ENCODE measurements around the gene PAGE2.
"Not testable (repeated sequence)": the region's sequence is repeated elsewhere in the genome, so short reads cannot be mapped to it uniquely, and the experiment has no call there.

PAGE2 gene

DNA sequence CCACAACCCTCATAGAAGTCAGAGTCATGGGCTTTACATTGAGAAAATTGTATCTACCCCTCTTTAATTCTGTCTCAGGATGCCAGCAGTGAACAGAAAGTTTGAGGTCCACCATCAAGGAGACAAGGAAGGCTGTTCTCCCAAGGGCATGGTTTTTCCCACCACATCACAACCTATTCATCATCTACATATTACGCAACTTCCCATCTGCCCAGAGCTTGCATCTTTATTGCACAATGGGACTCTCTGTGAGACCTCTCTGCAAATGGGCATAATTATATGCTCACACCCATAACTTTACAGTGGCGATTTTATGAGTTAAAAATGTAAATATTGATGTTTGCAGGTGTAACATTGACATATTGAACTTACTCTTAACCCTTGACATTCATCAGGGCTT, 38.9 kb downstream of the PAGE2 start:
- DNase-seq, result no peak

DNA sequence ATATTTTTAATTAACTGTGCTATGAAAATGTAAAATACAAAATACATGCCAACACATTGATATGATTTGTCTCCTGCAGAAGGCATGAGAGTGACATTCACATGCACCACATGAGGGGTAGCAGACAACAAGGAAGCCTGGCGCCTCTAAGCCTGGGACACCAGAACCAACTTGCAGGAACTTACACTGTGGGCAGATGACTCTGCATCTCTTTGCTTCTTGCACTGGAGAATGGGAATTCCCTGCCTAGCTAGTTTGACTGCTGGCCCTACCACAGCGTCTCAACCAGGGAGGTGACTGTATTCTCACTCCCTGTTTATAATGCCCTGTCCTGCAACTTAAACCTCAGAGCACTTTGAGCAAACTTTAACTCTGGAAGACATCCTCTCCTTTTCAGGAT, 40.5 kb downstream of the PAGE2 start:
- no peak for DNase-seq

DNA sequence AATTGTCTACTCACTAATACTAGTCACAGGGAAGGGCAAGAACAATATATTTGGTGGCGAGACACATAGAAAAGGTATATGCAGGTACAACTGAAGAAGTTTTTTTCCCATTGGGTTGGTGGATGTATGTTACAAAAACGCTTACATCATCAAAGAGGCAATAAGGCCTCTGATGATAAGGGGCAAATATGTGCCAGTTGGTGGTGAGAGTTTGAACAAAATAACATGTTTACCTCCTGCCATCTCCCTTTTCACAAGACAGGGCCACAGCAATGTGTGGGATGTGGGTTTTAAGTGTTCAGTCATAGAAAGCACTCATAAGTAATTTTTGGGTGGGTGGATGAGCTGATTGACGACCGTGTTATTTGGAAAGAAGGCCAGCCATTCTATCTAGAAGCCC, 41.7 kb downstream of the PAGE2 start:
- no peak for DNase-seq

DNA sequence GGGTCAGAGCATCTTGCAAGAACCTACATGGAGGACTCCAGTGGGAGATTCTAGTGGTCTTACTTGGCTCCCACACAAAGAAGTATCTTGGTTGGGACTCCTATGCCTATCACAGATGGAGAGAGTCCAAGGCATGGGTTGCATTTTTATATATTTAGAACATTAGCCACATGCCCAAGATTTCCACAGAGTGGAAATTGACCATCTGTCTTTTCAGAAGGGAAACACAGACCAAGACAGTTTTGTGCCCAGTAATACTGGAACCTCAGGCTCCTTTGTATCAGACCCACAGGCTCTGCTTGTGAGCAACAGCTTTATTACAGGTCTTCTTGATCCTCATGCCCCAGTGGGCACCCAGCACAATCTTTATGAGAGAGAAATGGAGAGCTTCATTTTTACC, 43.6 kb downstream of the PAGE2 start:
- DNase-seq, result no peak

DNA sequence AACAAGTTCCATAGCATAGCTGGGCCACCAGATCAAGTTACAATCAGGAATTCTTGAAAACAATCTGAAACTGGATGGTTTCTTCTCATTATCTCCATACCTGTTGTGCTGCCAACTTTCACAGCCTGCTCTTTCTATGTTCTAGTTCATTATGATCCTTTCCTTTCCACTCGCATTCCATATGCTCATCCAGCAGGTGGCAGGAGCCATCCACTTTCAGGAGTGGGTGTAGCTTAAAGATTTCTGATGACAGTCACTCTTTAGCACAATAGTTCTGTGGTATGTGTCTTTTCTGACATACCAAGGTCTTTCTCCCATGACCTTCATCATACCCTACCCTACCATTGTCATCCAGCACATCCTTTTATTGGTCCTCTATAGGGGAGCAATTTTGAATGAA, 46.4 kb downstream of the PAGE2 start:
- DNase-seq, result peak; percentile 16

DNA sequence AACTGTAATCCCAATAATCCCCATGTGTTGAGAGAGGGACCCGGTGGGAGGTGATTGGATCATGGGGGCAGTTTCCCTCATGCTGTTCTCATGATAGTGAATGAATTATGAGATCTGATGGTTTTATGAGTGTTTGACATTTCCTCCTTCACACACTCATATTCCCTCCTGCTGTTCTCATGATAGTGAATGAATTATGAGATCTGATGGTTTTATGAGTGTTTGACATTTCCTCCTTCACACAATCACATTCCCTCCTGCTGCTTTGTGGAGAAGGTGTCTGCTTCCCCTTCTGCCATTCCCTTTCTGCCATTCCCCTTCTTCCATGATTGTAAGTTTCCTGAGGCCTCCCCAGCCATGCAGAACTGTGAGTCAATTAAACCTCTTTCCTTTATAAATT, 52.0 kb downstream of the PAGE2 start:
- DNase-seq, result not testable (repeated sequence)

Data from fibroblast of skin of back (primary cell).